GM12878 (cell line): Measurements from ENCODE around the gene CAPN14. TPM values are rescaled to one million over a fixed set of nuclear protein-coding genes. Genes with fewer than 3 reads are reported as not detected.
A peak's percentile ranks its signal among the peaks of the same experiment; 100 is the strongest.

Experiments used
- ATAC-seq: fragments of 200-7000 bp; cut with Tn5 transposase; 3 replicates; pipeline ENCODE4 v1.9.1; 2020; ENCODE audit warnings: mild to moderate bottlenecking, moderate library complexity
- BruUV-seq: library from RNA; stranded (reverse); fragments of 400-500 nt; replicated peaks from 2 replicates; lab custom pipeline; 2021; lab: Mats Ljungman, UMichigan
- CTCF ChIA-PET: fragments of 300-600 bp; sonication (Branson Sonifier 250); formaldehyde crosslinking; extraction: SDS; loops from one replicate; lab custom pipeline; 2021; ENCODE audit warnings: inconsistent platforms; lab: Yijun Ruan, JAX
- POLR2A ChIA-PET: fragments of 350-600 bp; formaldehyde crosslinking; extraction: SDS; loops from one replicate; lab custom pipeline; 2021; ENCODE audit warnings: inconsistent platforms; lab: Charles Lee
- RAD21 ChIA-PET: fragments of 300-600 bp; sonication (Branson Sonifier 250); formaldehyde crosslinking; loops from one replicate; lab custom pipeline; 2023; ENCODE audit warnings: antibody characterized with exemption; ENCODE audit not compliant: unreplicated experiment; lab: Charles Lee
- SMC1A ChIA-PET: fragments of 300-600 bp; sonication (Branson Sonifier 250); formaldehyde crosslinking; loops from one replicate; lab custom pipeline; 2023; ENCODE audit not compliant: unreplicated experiment, uncharacterized antibody; lab: Charles Lee
- DNase-seq: peaks from one replicate; pipeline ENCODE4 v3.0.0-alpha.2; 2011; ENCODE audit warnings: low read depth, low spot score
- FAIRE-seq: peaks from 3 replicates; lab custom pipeline; 2011; peaks lifted over from hg19 to GRCh38; lab: Jason Lieb, UNC
- H2AFZ ChIP-seq: 2 replicates; pipeline ENCODE4 v1.6.0; 2011; ENCODE audit warnings: low read depth, low read length, control low read depth; ENCODE audit not compliant: control insufficient read depth
- H3K27ac ChIP-seq: 2 replicates; pipeline ENCODE4 v1.5.1; 2011; ENCODE audit warnings: control low read depth; ENCODE audit not compliant: control insufficient read depth, insufficient read depth
- H3K27me3 ChIP-seq, 2 experiments: replicated peaks in 1 of 2; 2 replicates each; pipeline versions ENCODE4 v1.6.0 to v1.6.1; 2011; ENCODE audit warnings: low read length in 1 of 2; ENCODE audit not compliant: control insufficient read depth in 2 of 2, insufficient read depth in 2 of 2
- H3K36me3 ChIP-seq, 2 experiments: 2 replicates each; pipeline ENCODE4 v1.5.1; 2011; ENCODE audit warnings: low read length in 1 of 2; ENCODE audit not compliant: control insufficient read depth in 2 of 2, insufficient read depth in 2 of 2
- H3K4me1 ChIP-seq: 2 replicates; pipeline ENCODE4 v1.6.1; 2011; ENCODE audit warnings: mild to moderate bottlenecking, low read length, moderate library complexity, mixed read lengths; ENCODE audit not compliant: control insufficient read depth, insufficient read depth
- H3K4me2 ChIP-seq: 2 replicates; pipeline ENCODE4 v1.6.0; 2011; ENCODE audit warnings: control low read depth; ENCODE audit not compliant: control insufficient read depth, insufficient read depth
- H3K4me3 ChIP-seq: fragments of 200-600 bp; sonication (generic); 2 replicates; pipeline ENCODE4 v1.5.1; 2016
- H3K79me2 ChIP-seq: 2 replicates; pipeline ENCODE4 v1.6.0; 2011; ENCODE audit warnings: low read length; ENCODE audit not compliant: control insufficient read depth, insufficient read depth
- H3K9ac ChIP-seq: 2 replicates; pipeline ENCODE4 v1.8.0; 2011; ENCODE audit warnings: low read length, control low read depth, mixed read lengths; ENCODE audit not compliant: control insufficient read depth, insufficient read depth
- H3K9me3 ChIP-seq: replicated peaks from 3 replicates; pipeline ENCODE4 v1.5.1; 2011; ENCODE audit warnings: mild to moderate bottlenecking, low read length; ENCODE audit not compliant: control insufficient read depth, insufficient read depth
- H4K20me1 ChIP-seq: 2 replicates; pipeline ENCODE4 v1.6.0; 2011; ENCODE audit not compliant: control insufficient read depth, insufficient read depth
- JUNB ChIP-seq: IDR thresholded peaks from 2 replicates; pipeline ENCODE4 v1.6.1; 2016; ENCODE audit warnings: antibody characterized with exemption, mild to moderate bottlenecking
- PML ChIP-seq: IDR thresholded peaks from 2 replicates; pipeline ENCODE4 v1.6.1; 2012; ENCODE audit warnings: low read length, inconsistent platforms
- WGBS: methylation state at CpG from one replicate; pipeline ENCODE4 v1.1.6; 2016; ENCODE audit warnings: low lambda C conversion rate; ENCODE audit not compliant: insufficient replicate concordance, insufficient coverage; ENCODE audit errors: missing lambda C conversion rate; 5-methylcytosine and 5-hydroxymethylcytosine counted together
- in situ Hi-C: fragments of 300-500 bp; cut with MboI; formaldehyde crosslinking; loops from 9 replicates; pipeline ENCODE4 v1.14.3; 2018; ENCODE audit warnings: mixed read lengths
- intact Hi-C: fragments of 100-400 bp; cut with micrococcal nuclease; formaldehyde crosslinking; loops from one replicate; pipeline ENCODE4 v1.14.2; 2022; ENCODE audit not compliant: unreplicated experiment
- polyA plus RNA-seq, 11 experiments: library from polyadenylated mRNA; depleted of rRNA in 4 of 11; unstranded in 6 of 11; stranded (reverse) in 5 of 11; fragments of >200 nt; fragmentation: Nextera tagmentation in 4 of 11; fragmentation: Illumina TruSeq in 1 of 11; extraction: Ambion mirVana in 4 of 11; extraction: Trizol in 1 of 11; gene quantifications; 1 replicate in 1 of 11; 2 replicates in 10 of 11; pipeline versions ENCODE4 v1.2.1 to v1.2.3, GENCODE V29; 2011 to 2016; ENCODE audit warnings: inconsistent platforms in 2 of 11, missing spikeins in 2 of 11, low read depth in 1 of 11
- total RNA-seq, 4 experiments: library from RNA; depleted of rRNA in 3 of 4; stranded (reverse); fragments of >200 nt in 3 of 4; fragmentation: Illumina TruSeq in 1 of 4; extraction: Trizol in 1 of 4; gene quantifications; 2 replicates each; pipeline versions ENCODE4 v1.2.1 to v1.2.3, GENCODE V29; 2013 to 2021
- TF ChIP-seq, protein P1 (sequence below): fragments of 450-650 bp; formaldehyde crosslinking; IDR thresholded peaks from 2 replicates; pipeline ENCODE4 v1.4.0; 2020; ENCODE audit warnings: mild to moderate bottlenecking, moderate library complexity
- TF ChIP-seq, protein P2 (sequence below): fragments of 450-650 bp; IDR thresholded peaks from 2 replicates; pipeline ENCODE4 v1.6.1; 2017; ENCODE audit warnings: mild to moderate bottlenecking, moderate library complexity
- TF ChIP-seq, protein P3 (sequence below): fragments of 450-650 bp; IDR thresholded peaks from 2 replicates; pipeline ENCODE4 v1.6.1; 2016; ENCODE audit warnings: mild to moderate bottlenecking

Gene CAPN14
- total and polyA plus RNA-seq, 10 of the 15 experiments (the other 5 are each of a cell fraction or from before 2014, with no cell fraction given): 0.08 to 1.5 (median 1.1) TPM

DNA sequence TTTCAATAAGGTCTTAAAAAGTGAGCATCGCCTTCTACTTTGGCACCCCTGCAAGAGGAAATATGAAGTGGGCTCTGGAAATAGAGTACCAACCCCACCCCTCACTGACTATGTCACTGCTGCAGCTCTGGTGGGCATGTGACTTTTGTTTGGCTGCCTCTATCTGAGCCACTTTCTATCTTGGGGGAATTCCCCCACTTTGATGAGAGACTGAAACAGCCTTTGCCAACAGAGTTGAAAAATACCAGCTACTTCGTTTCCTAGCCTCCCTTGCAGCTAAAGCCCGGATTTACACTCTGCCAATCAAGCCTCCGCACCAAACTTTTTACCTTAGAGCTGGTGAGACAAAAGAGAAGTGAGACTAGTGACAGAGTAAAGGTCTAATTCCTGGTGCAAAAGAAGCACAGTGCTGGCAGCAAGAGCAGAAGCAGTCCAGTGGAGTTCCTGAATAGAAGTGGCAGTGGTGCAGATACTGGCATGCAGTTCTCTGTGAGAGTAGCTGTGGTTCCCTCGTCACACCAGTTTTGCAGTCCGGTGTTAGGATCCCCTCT lies 67.1 kb downstream of the CAPN14 start:
- DNase-seq (no peak), FAIRE-seq (no peak), ATAC-seq (peak; percentile 67)
- TF ChIP-seq PML (no peak), JUNB (no peak)
- TF ChIP-seq, protein P1, sequence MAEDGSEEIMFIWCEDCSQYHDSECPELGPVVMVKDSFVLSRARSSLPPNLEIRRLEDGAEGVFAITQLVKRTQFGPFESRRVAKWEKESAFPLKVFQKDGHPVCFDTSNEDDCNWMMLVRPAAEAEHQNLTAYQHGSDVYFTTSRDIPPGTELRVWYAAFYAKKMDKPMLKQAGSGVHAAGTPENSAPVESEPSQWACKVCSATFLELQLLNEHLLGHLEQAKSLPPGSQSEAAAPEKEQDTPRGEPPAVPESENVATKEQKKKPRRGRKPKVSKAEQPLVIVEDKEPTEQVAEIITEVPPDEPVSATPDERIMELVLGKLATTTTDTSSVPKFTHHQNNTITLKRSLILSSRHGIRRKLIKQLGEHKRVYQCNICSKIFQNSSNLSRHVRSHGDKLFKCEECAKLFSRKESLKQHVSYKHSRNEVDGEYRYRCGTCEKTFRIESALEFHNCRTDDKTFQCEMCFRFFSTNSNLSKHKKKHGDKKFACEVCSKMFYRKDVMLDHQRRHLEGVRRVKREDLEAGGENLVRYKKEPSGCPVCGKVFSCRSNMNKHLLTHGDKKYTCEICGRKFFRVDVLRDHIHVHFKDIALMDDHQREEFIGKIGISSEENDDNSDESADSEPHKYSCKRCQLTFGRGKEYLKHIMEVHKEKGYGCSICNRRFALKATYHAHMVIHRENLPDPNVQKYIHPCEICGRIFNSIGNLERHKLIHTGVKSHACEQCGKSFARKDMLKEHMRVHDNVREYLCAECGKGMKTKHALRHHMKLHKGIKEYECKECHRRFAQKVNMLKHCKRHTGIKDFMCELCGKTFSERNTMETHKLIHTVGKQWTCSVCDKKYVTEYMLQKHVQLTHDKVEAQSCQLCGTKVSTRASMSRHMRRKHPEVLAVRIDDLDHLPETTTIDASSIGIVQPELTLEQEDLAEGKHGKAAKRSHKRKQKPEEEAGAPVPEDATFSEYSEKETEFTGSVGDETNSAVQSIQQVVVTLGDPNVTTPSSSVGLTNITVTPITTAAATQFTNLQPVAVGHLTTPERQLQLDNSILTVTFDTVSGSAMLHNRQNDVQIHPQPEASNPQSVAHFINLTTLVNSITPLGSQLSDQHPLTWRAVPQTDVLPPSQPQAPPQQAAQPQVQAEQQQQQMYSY: no peak
- TF ChIP-seq, protein P2, sequence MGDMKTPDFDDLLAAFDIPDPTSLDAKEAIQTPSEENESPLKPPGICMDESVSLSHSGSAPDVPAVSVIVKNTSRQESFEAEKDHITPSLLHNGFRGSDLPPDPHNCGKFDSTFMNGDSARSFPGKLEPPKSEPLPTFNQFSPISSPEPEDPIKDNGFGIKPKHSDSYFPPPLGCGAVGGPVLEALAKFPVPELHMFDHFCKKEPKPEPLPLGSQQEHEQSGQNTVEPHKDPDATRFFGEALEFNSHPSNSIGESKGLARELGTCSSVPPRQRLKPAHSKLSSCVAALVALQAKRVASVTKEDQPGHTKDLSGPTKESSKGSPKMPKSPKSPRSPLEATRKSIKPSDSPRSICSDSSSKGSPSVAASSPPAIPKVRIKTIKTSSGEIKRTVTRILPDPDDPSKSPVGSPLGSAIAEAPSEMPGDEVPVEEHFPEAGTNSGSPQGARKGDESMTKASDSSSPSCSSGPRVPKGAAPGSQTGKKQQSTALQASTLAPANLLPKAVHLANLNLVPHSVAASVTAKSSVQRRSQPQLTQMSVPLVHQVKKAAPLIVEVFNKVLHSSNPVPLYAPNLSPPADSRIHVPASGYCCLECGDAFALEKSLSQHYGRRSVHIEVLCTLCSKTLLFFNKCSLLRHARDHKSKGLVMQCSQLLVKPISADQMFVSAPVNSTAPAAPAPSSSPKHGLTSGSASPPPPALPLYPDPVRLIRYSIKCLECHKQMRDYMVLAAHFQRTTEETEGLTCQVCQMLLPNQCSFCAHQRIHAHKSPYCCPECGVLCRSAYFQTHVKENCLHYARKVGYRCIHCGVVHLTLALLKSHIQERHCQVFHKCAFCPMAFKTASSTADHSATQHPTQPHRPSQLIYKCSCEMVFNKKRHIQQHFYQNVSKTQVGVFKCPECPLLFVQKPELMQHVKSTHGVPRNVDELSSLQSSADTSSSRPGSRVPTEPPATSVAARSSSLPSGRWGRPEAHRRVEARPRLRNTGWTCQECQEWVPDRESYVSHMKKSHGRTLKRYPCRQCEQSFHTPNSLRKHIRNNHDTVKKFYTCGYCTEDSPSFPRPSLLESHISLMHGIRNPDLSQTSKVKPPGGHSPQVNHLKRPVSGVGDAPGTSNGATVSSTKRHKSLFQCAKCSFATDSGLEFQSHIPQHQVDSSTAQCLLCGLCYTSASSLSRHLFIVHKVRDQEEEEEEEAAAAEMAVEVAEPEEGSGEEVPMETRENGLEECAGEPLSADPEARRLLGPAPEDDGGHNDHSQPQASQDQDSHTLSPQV: no peak
- TF ChIP-seq, protein P3, sequence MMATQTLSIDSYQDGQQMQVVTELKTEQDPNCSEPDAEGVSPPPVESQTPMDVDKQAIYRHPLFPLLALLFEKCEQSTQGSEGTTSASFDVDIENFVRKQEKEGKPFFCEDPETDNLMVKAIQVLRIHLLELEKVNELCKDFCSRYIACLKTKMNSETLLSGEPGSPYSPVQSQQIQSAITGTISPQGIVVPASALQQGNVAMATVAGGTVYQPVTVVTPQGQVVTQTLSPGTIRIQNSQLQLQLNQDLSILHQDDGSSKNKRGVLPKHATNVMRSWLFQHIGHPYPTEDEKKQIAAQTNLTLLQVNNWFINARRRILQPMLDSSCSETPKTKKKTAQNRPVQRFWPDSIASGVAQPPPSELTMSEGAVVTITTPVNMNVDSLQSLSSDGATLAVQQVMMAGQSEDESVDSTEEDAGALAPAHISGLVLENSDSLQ: peak; percentile 33; the same call in 1 of the 2 replicates
- Histone ChIP-seq H3K9me3 (peaks cover 2% of the 10 kb centered on the region; the same call in 1 of the 3 replicates), H2AFZ (no peak overlapping the region), H3K79me2 (no peaks in the 10 kb centered on the region), H3K36me3 (no peaks in the 10 kb centered on the region), H3K4me2 (no peak overlapping the region), H4K20me1 (no peaks in the 10 kb centered on the region), H3K27me3 (no peaks in the 10 kb centered on the region; a peak in 1 of 4 replicates), H3K27ac (no peak overlapping the region), H3K9ac (no peak overlapping the region), H3K4me3 (no peak overlapping the region), H3K4me1 (no peaks in the 10 kb centered on the region)
- ChIA-PET POLR2A (no interaction called here), RAD21 (interaction anchor here (0.7 kb wide), 1 partner anchor 185 kb away, joined by 3 read pairs; no protein-coding TSS in a partner anchor), CTCF (interaction anchor here (1.2 to 3.4 kb wide), 5 partner anchors 12 to 180 kb away, joined by 3 to 14 read pairs (median 5); partner anchors contain the start of gene GALNT14), SMC1A (interaction anchor here (0.9 to 2.9 kb wide), 4 partner anchors 19 to 439 kb away, joined by 3 to 10 read pairs (median 3); no protein-coding TSS in a partner anchor)
- intact Hi-C loops (no loop called here), in situ Hi-C loops (loop anchor here (25.0 kb wide), 1 partner anchor 988 kb away; no protein-coding TSS in a partner anchor)
- WGBS: 14% methylated on average over 6 of the region's 6 CpGs
- BruUV-seq: no TSS peak
